CMK (cell line): ENCODE measurements around the gene B3GALT5.

Experiments
- DNase-seq: peaks from one replicate; pipeline ENCODE4 v3.0.0-alpha.2; 2010; ENCODE audit warnings: low read depth

B3GALT5 gene

GRCh38 chr21:39645331-39645730 lies 32.6 kb downstream of the B3GALT5 start:
- DNase-seq = no peak

- DNase-seq = no peak
Measured at GRCh38 chr21:39647476-39647875, 34.7 kb downstream of the B3GALT5 start.

GRCh38 chr21:39648879-39649278 lies 36.1 kb downstream of the B3GALT5 start:
- no peak for DNase-seq

- no peak for DNase-seq
Measured at GRCh38 chr21:39649526-39649925, 36.8 kb downstream of the B3GALT5 start.

GRCh38 chr21:39650306-39650705 lies 37.6 kb downstream of the B3GALT5 start:
- DNase-seq = no peak

- DNase-seq = no peak
Measured at GRCh38 chr21:39650801-39651200, 38.1 kb downstream of the B3GALT5 start.

- DNase-seq = no peak
Measured at GRCh38 chr21:39651206-39651605, 38.5 kb downstream of the B3GALT5 start.

- no peak for DNase-seq
Measured at GRCh38 chr21:39654951-39655350, 42.2 kb downstream of the B3GALT5 start.

- DNase-seq = no peak
Measured at GRCh38 chr21:39655589-39655988, 42.8 kb downstream of the B3GALT5 start.

GRCh38 chr21:39656209-39656608 lies 43.5 kb downstream of the B3GALT5 start:
- no peak for DNase-seq

GRCh38 chr21:39657091-39657689 lies 44.5 kb downstream of the B3GALT5 start:
- no peak for DNase-seq

- no peak for DNase-seq
Measured at GRCh38 chr21:39658066-39658465, 45.3 kb downstream of the B3GALT5 start.

- DNase-seq = no peak
Measured at GRCh38 chr21:39659070-39659815, 46.5 kb downstream of the B3GALT5 start.

- DNase-seq = no peak
Measured at GRCh38 chr21:39660191-39660980, 47.6 kb downstream of the B3GALT5 start.

- DNase-seq = no peak
Measured at GRCh38 chr21:39661121-39661520, 48.4 kb downstream of the B3GALT5 start.

- DNase-seq = no peak
Measured at GRCh38 chr21:39661740-39662139, 49.0 kb downstream of the B3GALT5 start.

- DNase-seq = no peak
Measured at GRCh38 chr21:39662411-39662953, 49.7 kb downstream of the B3GALT5 start.

- DNase-seq = no peak
Measured at GRCh38 chr21:39663066-39663465, 50.3 kb downstream of the B3GALT5 start.

- DNase-seq = no peak
Measured at GRCh38 chr21:39663742-39664492, 51.2 kb downstream of the B3GALT5 start.

GRCh38 chr21:39664586-39664985 lies 51.8 kb downstream of the B3GALT5 start:
- no peak for DNase-seq

- no peak for DNase-seq
Measured at GRCh38 chr21:39666026-39666425, 53.3 kb downstream of the B3GALT5 start.
